SK-N-SH (cell line): ENCODE results near the gene BCO1. TPM values are rescaled to one million over a fixed set of nuclear protein-coding genes. Genes with fewer than 3 reads are reported as not detected.

Experiments
- CTCF ChIA-PET: fragments of 300-600, 350-600 bp; formaldehyde crosslinking; extraction: SDS; loops from one replicate; lab custom pipeline; 2021; lab: Yijun Ruan, JAX
- POLR2A ChIA-PET: fragments of 350-600 bp; sonication (Branson Sonifier 250); formaldehyde crosslinking; extraction: SDS; loops from one replicate; lab custom pipeline; 2020; ENCODE audit warnings: antibody characterized with exemption, inconsistent platforms; lab: Yijun Ruan, JAX
- DNase-seq: peaks from one replicate; pipeline ENCODE4 v3.0.0; 2012
- H2AFZ ChIP-seq: fragments of 200-600 bp; sonication (generic); 2 replicates; pipeline ENCODE4 v1.8.1; 2016; ENCODE audit warnings: antibody characterized with exemption, mild to moderate bottlenecking, low read depth
- H3F3A ChIP-seq: fragments of 200-600 bp; sonication (generic); replicated peaks from 2 replicates; pipeline ENCODE3; 2016; ENCODE audit warnings: antibody characterized with exemption, mild to moderate bottlenecking; ENCODE audit not compliant: insufficient read depth
- H3K27ac ChIP-seq, 2 experiments: fragments of 200-500 bp in 1 of 2; fragments of 200-600 bp in 1 of 2; sonication (Bioruptor generic) in 1 of 2; sonication (generic), shearing (Covaris generic) in 1 of 2; 2 replicates each; pipeline versions ENCODE4 v1.5.1 to v1.6.1; 2014 to 2016; ENCODE audit warnings: low read depth in 2 of 2, inconsistent platforms in 1 of 2, low read length in 1 of 2, mild to moderate bottlenecking in 1 of 2, mixed read lengths in 1 of 2
- H3K27me3 ChIP-seq: fragments of 200-600 bp; sonication (generic), shearing (Covaris generic); 2 replicates; pipeline ENCODE4 v1.6.1; 2016; ENCODE audit warnings: mixed run types; ENCODE audit not compliant: insufficient read depth
- H3K36me3 ChIP-seq, 2 experiments: fragments of 200-500 bp in 1 of 2; fragments of 200-600 bp in 1 of 2; sonication (Bioruptor generic) in 1 of 2; sonication (generic) in 1 of 2; replicated peaks in 1 of 2; 2 replicates each; pipeline versions ENCODE3 to v1.5.1; 2014 to 2016; ENCODE audit warnings: low read length in 1 of 2, mild to moderate bottlenecking in 1 of 2; ENCODE audit not compliant: insufficient read depth in 2 of 2, control insufficient read depth in 1 of 2
- H3K4me1 ChIP-seq, 2 experiments: fragments of 200-500 bp in 1 of 2; fragments of 200-600 bp in 1 of 2; sonication (Bioruptor generic) in 1 of 2; sonication (generic), shearing (Covaris generic) in 1 of 2; 2 replicates each; pipeline versions ENCODE4 v1.5.1 to v1.6.1; 2014 to 2016; ENCODE audit warnings: low read depth in 1 of 2, low read length in 1 of 2, mixed run types in 1 of 2; ENCODE audit not compliant: insufficient read depth in 2 of 2, control insufficient read depth in 1 of 2
- H3K4me2 ChIP-seq: fragments of 200-600 bp; sonication (generic), shearing (Covaris generic); 2 replicates; pipeline ENCODE4 v1.6.1; 2017; ENCODE audit warnings: mixed run types
- H3K4me3 ChIP-seq, 2 experiments: fragments of 200-500 bp in 1 of 2; fragments of 200-600 bp in 1 of 2; sonication (Bioruptor generic) in 1 of 2; sonication (generic), shearing (Covaris generic) in 1 of 2; 2 replicates each; pipeline versions ENCODE4 v1.5.1 to v1.8.1; 2014 to 2016; ENCODE audit warnings: low read depth in 2 of 2, inconsistent platforms in 1 of 2, low read length in 1 of 2, mild to moderate bottlenecking in 1 of 2, mixed read lengths in 1 of 2, moderate library complexity in 1 of 2
- H3K79me2 ChIP-seq: fragments of 200-600 bp; sonication (generic); 2 replicates; pipeline ENCODE4 v1.8.1; 2017; ENCODE audit warnings: mild to moderate bottlenecking; ENCODE audit not compliant: insufficient read depth
- H3K9ac ChIP-seq: fragments of 200-600 bp; sonication (generic); 2 replicates; pipeline ENCODE4 v1.6.1; 2017; ENCODE audit warnings: mixed run types
- H3K9me2 ChIP-seq: fragments of 200-600 bp; sonication (generic); 2 replicates; pipeline ENCODE4 v1.6.1; 2017; ENCODE audit warnings: mixed run types
- H3K9me3 ChIP-seq: fragments of 200-600 bp; sonication (generic); 2 replicates; pipeline ENCODE4 v1.6.1; 2017; ENCODE audit warnings: mixed run types, mild to moderate bottlenecking, moderate library complexity
- H4K20me1 ChIP-seq: fragments of 200-600 bp; sonication (generic); 2 replicates; pipeline ENCODE4 v1.6.1; 2017; ENCODE audit warnings: mild to moderate bottlenecking, mixed run types; ENCODE audit not compliant: insufficient read depth
- CHD2 ChIP-seq: fragments of 150-350 bp; IDR thresholded peaks from 2 replicates; pipeline ENCODE4 v1.6.1; 2018; ENCODE audit warnings: low read length; ENCODE audit not compliant: partially characterized antibody
- EP300 ChIP-seq, 2 experiments: IDR thresholded peaks; 2 replicates each; pipeline versions ENCODE4 v1.4.0 to v1.6.1; 2012; ENCODE audit warnings: borderline replicate concordance in 1 of 2, low read depth in 1 of 2, low read length in 1 of 2
- FOXJ3 ChIP-seq: sonication (generic); formaldehyde crosslinking; IDR thresholded peaks from 2 replicates; pipeline ENCODE4 v1.5.1; 2020; ENCODE audit warnings: mild to moderate bottlenecking, missing genetic modification reagents
- FOXM1 ChIP-seq: IDR thresholded peaks from 2 replicates; pipeline ENCODE4 v1.4.0; 2012; ENCODE audit warnings: low read depth, mild to moderate bottlenecking
- GABPA ChIP-seq: IDR thresholded peaks from 2 replicates; pipeline ENCODE4 v1.4.0; 2012; ENCODE audit warnings: low read depth, mild to moderate bottlenecking
- MEF2A ChIP-seq: IDR thresholded peaks from 2 replicates; pipeline ENCODE4 v1.4.0; 2012; ENCODE audit warnings: low read depth, borderline replicate concordance
- NRF1 ChIP-seq: IDR thresholded peaks from 2 replicates; pipeline ENCODE4 v1.6.1; 2012; ENCODE audit warnings: low read depth, mild to moderate bottlenecking, low read length
- RCOR1 ChIP-seq: fragments of 150-350 bp; IDR thresholded peaks from 2 replicates; pipeline ENCODE4 v1.6.1; 2017; ENCODE audit warnings: antibody characterized with exemption, low read length
- REST ChIP-seq: IDR thresholded peaks from 2 replicates; pipeline ENCODE4 v1.6.1; 2012; ENCODE audit warnings: mild to moderate bottlenecking, low read depth, low read length, moderate library complexity
- RFX5 ChIP-seq: IDR thresholded peaks from 2 replicates; pipeline ENCODE4 v1.6.1; 2012; ENCODE audit warnings: mild to moderate bottlenecking, improper control_type of control experiment, low read length
- SMC3 ChIP-seq: IDR thresholded peaks from 2 replicates; pipeline ENCODE4 v1.6.1; 2012; ENCODE audit warnings: low read depth, low read length, improper control_type of control experiment
- TAF1 ChIP-seq: IDR thresholded peaks from 2 replicates; pipeline ENCODE4 v1.6.1; 2012; ENCODE audit warnings: low read depth, mild to moderate bottlenecking, low read length, moderate library complexity, borderline replicate concordance
- TCF12 ChIP-seq: IDR thresholded peaks from 2 replicates; pipeline ENCODE4 v1.4.0; 2012
- TEAD4 ChIP-seq: IDR thresholded peaks from 2 replicates; pipeline ENCODE4 v1.4.0; 2012; ENCODE audit warnings: mild to moderate bottlenecking, borderline replicate concordance; ENCODE audit not compliant: insufficient read depth
- WGBS: methylation state at CpG from one replicate; pipeline ENCODE4 v1.1.6; 2017; ENCODE audit warnings: low lambda C conversion rate; 5-methylcytosine and 5-hydroxymethylcytosine counted together
- polyA plus RNA-seq, 3 experiments: library from polyadenylated mRNA; depleted of rRNA; stranded (reverse); fragments of >200 nt; gene quantifications; 2 replicates each; pipeline ENCODE4 v1.2.3, GENCODE V29; 2012
- TF ChIP-seq, protein P1 (sequence below): IDR thresholded peaks from 2 replicates; pipeline ENCODE4; 2012
- TF ChIP-seq, protein P2 (sequence below): IDR thresholded peaks from 2 replicates; pipeline ENCODE4 v1.4.0; 2012; ENCODE audit warnings: low read depth, borderline replicate concordance

The BCO1 gene
- polyA plus RNA-seq, 1 of the 3 experiments (the other 2 are of a cell fraction) = 0.02 TPM

GRCh38 chr16:81327447-81328196 is 89.1 kb downstream of the BCO1 start:
- H2AFZ ChIP-seq = no peak overlapping the region
- no peaks in the 10 kb centered on the region for H3K27me3 ChIP-seq
- peaks cover 0 to 14% of the 10 kb centered on the region in 2 experiments; a peak in 2 of 4 replicates for H3K4me1 ChIP-seq
- TF ChIP-seq EP300 (IDR thresholded peaks at IDR 0.05; ENCODE audit: borderline replicate concordance in 1 of 2, low read depth in 1 of 2, low read length in 1 of 2) (no peak), FOXM1 (no peak), TCF12 (no peak), RCOR1 (no peak), MEF2A (no peak), CHD2 (no peak), NRF1 (no peak), RFX5 (no peak), TEAD4 (no peak), FOXJ3 (CRISPR knock-in tag) (no peak), GABPA (no peak), SMC3 (no peak), REST (no peak), TAF1 (no peak)
- TF ChIP-seq, protein P1, sequence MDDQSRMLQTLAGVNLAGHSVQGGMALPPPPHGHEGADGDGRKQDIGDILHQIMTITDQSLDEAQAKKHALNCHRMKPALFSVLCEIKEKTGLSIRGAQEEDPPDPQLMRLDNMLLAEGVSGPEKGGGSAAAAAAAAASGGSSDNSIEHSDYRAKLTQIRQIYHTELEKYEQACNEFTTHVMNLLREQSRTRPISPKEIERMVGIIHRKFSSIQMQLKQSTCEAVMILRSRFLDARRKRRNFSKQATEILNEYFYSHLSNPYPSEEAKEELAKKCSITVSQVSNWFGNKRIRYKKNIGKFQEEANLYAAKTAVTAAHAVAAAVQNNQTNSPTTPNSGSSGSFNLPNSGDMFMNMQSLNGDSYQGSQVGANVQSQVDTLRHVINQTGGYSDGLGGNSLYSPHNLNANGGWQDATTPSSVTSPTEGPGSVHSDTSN = no peak
- TF ChIP-seq, protein P2, sequence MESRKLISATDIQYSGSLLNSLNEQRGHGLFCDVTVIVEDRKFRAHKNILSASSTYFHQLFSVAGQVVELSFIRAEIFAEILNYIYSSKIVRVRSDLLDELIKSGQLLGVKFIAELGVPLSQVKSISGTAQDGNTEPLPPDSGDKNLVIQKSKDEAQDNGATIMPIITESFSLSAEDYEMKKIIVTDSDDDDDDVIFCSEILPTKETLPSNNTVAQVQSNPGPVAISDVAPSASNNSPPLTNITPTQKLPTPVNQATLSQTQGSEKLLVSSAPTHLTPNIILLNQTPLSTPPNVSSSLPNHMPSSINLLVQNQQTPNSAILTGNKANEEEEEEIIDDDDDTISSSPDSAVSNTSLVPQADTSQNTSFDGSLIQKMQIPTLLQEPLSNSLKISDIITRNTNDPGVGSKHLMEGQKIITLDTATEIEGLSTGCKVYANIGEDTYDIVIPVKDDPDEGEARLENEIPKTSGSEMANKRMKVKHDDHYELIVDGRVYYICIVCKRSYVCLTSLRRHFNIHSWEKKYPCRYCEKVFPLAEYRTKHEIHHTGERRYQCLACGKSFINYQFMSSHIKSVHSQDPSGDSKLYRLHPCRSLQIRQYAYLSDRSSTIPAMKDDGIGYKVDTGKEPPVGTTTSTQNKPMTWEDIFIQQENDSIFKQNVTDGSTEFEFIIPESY = no peak
- H4K20me1 ChIP-seq = no peaks in the 10 kb centered on the region
- H3K27ac ChIP-seq = no peak overlapping the region
- no peaks in the 10 kb centered on the region for H3K9me2 ChIP-seq
- H3K79me2 ChIP-seq = peaks cover 69% of the 10 kb centered on the region
- no peak overlapping the region for H3K4me3 ChIP-seq
- CTCF ChIA-PET = interaction anchor here (0.9 to 1.3 kb wide), 2 partner anchors 111 to 403 kb away, joined by 3 read pairs; no protein-coding TSS in a partner anchor
- no peaks in the 10 kb centered on the region for H3F3A ChIP-seq
- H3K9ac ChIP-seq = no peak overlapping the region
- H3K36me3 ChIP-seq = no peaks in the 10 kb centered on the region
- POLR2A ChIA-PET = no interaction called here
- H3K4me2 ChIP-seq = no peak overlapping the region
- H3K9me3 ChIP-seq = no peaks in the 10 kb centered on the region
- no peak for DNase-seq
- whole genome bisulfite sequencing = 83% methylated on average over 8 of the region's 8 CpGs
